ENCODE data around the gene BMP10. TPM values are rescaled to one million over a fixed set of nuclear protein-coding genes. Genes with fewer than 3 reads are reported as not detected.

The BMP10 gene
- total and polyA plus RNA-seq, 4 experiments from 2014 or later = not detected

DNA sequence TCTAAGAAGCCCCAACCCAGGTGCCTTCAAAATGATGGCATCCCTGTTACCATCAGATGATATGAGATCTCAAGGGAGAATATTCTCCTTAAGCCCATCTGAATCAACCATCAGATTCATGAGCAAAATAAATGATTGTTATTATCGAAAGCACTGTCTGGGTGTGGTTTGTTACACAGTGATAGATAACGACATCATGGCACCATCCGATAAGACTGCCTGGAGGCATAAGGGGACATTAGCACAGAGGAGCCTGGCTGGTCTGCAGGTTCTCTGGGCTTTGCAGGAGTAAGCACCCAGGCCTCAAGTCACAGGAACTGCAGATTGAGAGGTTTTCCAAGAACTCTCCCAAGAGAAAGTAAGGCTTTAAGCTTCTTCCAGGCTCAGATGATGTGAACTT lies 15.6 kb downstream of the BMP10 start:
- CTCF ChIA-PET (ENCODE audit: partially characterized antibody) = interaction anchor here (0.6 to 3.3 kb wide), 3 partner anchors 12 to 637 kb away, joined by 3 to 8 read pairs (median 7); no protein-coding TSS in a partner anchor

DNA sequence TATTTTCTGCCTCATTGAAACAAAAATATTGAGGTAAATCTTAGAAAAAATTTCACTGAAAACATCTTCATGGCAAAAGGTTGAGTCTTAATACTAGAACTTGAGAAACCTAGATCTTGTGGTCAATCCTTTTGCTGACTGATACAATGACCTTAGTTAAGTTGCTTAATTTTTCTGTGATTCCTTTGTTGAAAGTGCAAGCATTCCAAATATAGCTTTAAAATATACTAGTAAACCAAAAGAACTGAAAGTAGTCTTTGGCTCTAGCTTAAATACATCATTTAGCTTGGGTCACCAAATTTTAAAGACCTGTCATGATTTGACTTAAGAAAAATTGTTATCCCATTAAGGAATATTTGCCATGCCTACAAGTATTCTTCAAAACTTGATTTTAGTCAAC lies 16.7 kb downstream of the BMP10 start:
- no peak overlapping the region for H3K27ac ChIP-seq (ENCODE audit: low read depth, low read length)
- no peaks in the 10 kb centered on the region for H3K36me3 ChIP-seq (ENCODE audit: insufficient read depth, low read length)
- no peaks in the 10 kb centered on the region for H3K9me3 ChIP-seq (ENCODE audit: control insufficient read depth in 1 of 2, low read length in 2 of 2)
- CTCF ChIA-PET (ENCODE audit: partially characterized antibody) = interaction anchor here (1.6 to 2.5 kb wide), 2 partner anchors 18 to 103 kb away, joined by 5 to 7 read pairs; no protein-coding TSS in a partner anchor
- H3K36me3 Mint-ChIP-seq = no peaks in the 10 kb centered on the region
- H3K4me3 ChIP-seq (ENCODE audit: low read length in 2 of 2) = no peak overlapping the region
- peaks cover 2 to 6% of the 10 kb centered on the region in 2 donors for H3K27me3 Mint-ChIP-seq
- intact Hi-C loops (cut with micrococcal nuclease) = no loop called here
- H3K27me3 ChIP-seq (ENCODE audit: insufficient read depth, low read length) = no peaks in the 10 kb centered on the region
- H3K4me1 Mint-ChIP-seq = peaks cover 0 to 4% (median 0%) of the 10 kb centered on the region in 4 donors
- H3K4me3 Mint-ChIP-seq = no peak overlapping the region
- no peaks in the 10 kb centered on the region for H3K4me1 ChIP-seq (ENCODE audit: insufficient read depth, low read length)
- POLR2A ChIA-PET (ENCODE audit: partially characterized antibody) = no interaction called here
- H3K27ac Mint-ChIP-seq = no peak overlapping the region
- H3K9me3 Mint-ChIP-seq = peaks cover 0 to 4% (median 0%) of the 10 kb centered on the region in 8 donors
- DNase-seq = no peak

More for the DNA sequence above, 15.6 kb downstream of the BMP10 start:
- H3K9me3 ChIP-seq (ENCODE audit: control insufficient read depth in 1 of 2, low read length in 2 of 2) = no peaks in the 10 kb centered on the region
- no peak overlapping the region for H3K4me3 ChIP-seq (ENCODE audit: low read length in 2 of 2)
- no peak overlapping the region for H3K4me3 Mint-ChIP-seq
- intact Hi-C loops (cut with micrococcal nuclease) = no loop called here
- no peak overlapping the region for H3K27ac ChIP-seq (ENCODE audit: low read depth, low read length)
- POLR2A ChIA-PET (ENCODE audit: partially characterized antibody) = no interaction called here
- no peaks in the 10 kb centered on the region for H3K36me3 ChIP-seq (ENCODE audit: insufficient read depth, low read length)
- DNase-seq = no peak
- H3K4me1 Mint-ChIP-seq = peaks cover 0 to 4% (median 0%) of the 10 kb centered on the region in 4 donors
- H3K27me3 Mint-ChIP-seq = peaks cover 0 to 2% of the 10 kb centered on the region in 2 donors
- no peak overlapping the region for H3K27ac Mint-ChIP-seq
- H3K9me3 Mint-ChIP-seq = peaks cover 0 to 4% (median 0%) of the 10 kb centered on the region in 8 donors
- no peaks in the 10 kb centered on the region for H3K27me3 ChIP-seq (ENCODE audit: insufficient read depth, low read length)
- no peaks in the 10 kb centered on the region for H3K4me1 ChIP-seq (ENCODE audit: insufficient read depth, low read length)
- no peaks in the 10 kb centered on the region for H3K36me3 Mint-ChIP-seq

DNA sequence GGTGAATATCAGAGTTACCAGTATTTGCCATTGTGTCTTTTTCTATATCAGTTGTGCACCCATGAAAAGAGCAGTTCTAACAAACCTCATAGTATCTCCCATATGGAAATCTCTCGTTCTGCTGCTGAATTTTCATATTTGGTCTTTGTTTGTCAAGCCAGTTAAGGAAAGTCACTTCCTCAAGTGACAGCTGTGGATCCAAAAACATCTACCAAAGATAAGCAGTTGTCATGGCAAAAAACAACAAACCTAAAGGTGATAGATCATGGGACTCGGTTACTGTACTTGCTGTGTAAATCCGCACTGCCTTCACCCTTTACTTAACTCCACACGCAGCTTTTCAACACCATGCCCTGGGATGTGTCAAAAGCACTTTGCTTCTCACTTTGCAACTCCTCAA lies 17.3 kb downstream of the BMP10 start:
- no peak for DNase-seq
- no peaks in the 10 kb centered on the region for H3K4me1 ChIP-seq (ENCODE audit: insufficient read depth, low read length)
- Mint-ChIP-seq H3K27me3 (peaks cover 2 to 8% of the 10 kb centered on the region in 2 donors), H3K27ac (no peak overlapping the region), H3K36me3 (no peaks in the 10 kb centered on the region), H3K4me1 (peaks cover 0 to 4% (median 0%) of the 10 kb centered on the region in 4 donors), H3K9me3 (peaks cover 0 to 4% (median 0%) of the 10 kb centered on the region in 8 donors), H3K4me3 (no peak overlapping the region)
- intact Hi-C loops (cut with micrococcal nuclease) = no loop called here
- no peaks in the 10 kb centered on the region for H3K27me3 ChIP-seq (ENCODE audit: insufficient read depth, low read length)
- H3K4me3 ChIP-seq (ENCODE audit: low read length in 2 of 2) = no peak overlapping the region
- ChIA-PET POLR2A (ENCODE audit: partially characterized antibody) (interaction anchor here (0.5 kb wide), 1 partner anchor 43 kb away, joined by 3 read pairs; no protein-coding TSS in a partner anchor), CTCF (ENCODE audit: partially characterized antibody) (interaction anchor here (1.6 to 2.5 kb wide), 2 partner anchors 18 to 102 kb away, joined by 5 to 7 read pairs; no protein-coding TSS in a partner anchor)
- no peaks in the 10 kb centered on the region for H3K36me3 ChIP-seq (ENCODE audit: insufficient read depth, low read length)
- no peaks in the 10 kb centered on the region for H3K9me3 ChIP-seq (ENCODE audit: control insufficient read depth in 1 of 2, low read length in 2 of 2)
- no peak overlapping the region for H3K27ac ChIP-seq (ENCODE audit: low read depth, low read length)

DNA sequence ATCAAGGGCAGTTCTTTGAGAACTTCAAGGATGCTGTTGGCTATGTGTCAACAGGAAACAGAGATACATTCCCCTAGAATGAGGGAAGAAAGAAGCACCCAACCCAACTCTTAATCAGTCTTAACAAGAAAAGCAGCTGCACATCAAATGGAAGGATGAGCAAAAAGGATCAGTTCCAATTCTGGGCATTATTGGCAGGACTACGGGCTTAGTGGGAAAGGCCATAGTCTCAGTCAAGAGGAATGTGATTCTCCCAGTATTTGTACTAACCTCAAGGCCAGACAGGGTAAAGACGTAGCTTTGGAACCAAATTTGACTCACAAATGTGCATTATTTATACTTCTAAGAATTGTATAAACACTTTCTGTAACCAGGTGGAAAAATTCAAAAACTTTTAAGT lies 18.2 kb downstream of the BMP10 start:
- Histone ChIP-seq H3K36me3 (ENCODE audit: insufficient read depth, low read length) (no peaks in the 10 kb centered on the region), H3K4me3 (ENCODE audit: low read length in 2 of 2) (no peak overlapping the region), H3K4me1 (ENCODE audit: insufficient read depth, low read length) (no peaks in the 10 kb centered on the region), H3K9me3 (ENCODE audit: control insufficient read depth in 1 of 2, low read length in 2 of 2) (no peaks in the 10 kb centered on the region), H3K27ac (ENCODE audit: low read depth, low read length) (no peak overlapping the region), H3K27me3 (ENCODE audit: insufficient read depth, low read length) (no peaks in the 10 kb centered on the region)
- Mint-ChIP-seq H3K9me3 (peaks cover 0 to 4% (median 0%) of the 10 kb centered on the region in 8 donors), H3K4me1 (peaks cover 0 to 4% (median 0%) of the 10 kb centered on the region in 4 donors), H3K36me3 (no peaks in the 10 kb centered on the region), H3K4me3 (no peak overlapping the region), H3K27ac (no peak overlapping the region), H3K27me3 (peaks cover 2 to 8% of the 10 kb centered on the region in 2 donors)
- POLR2A ChIA-PET (ENCODE audit: partially characterized antibody) = interaction anchor here (0.5 kb wide), 1 partner anchor 44 kb away, joined by 3 read pairs; no protein-coding TSS in a partner anchor
- intact Hi-C loops (cut with micrococcal nuclease) = no loop called here
- CTCF ChIA-PET (ENCODE audit: partially characterized antibody) = interaction anchor here (1.3 to 2.5 kb wide), 2 partner anchors 17 to 90 kb away, joined by 3 to 5 read pairs; no protein-coding TSS in a partner anchor
- no peak for DNase-seq

DNA sequence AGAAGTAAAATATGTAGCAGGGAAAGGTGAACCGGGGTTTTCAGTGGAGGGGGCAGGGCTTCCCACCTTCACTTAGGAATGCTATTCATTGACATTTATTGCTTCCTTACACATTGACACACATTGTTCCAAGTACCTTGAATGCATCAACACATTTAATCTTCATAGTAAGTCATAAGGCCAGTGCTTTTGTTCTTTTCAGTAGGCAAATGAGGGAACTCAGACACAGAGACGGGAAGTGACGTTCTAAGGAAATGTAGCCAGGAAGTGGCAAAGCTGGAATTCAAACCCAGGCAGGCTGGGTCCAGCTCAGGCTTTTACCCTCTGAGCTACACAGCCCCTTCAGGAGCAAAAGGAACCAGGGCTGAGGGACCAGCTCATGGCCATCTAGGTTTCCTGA lies 20.7 kb downstream of the BMP10 start:
- Mint-ChIP-seq H3K27ac (no peak overlapping the region), H3K9me3 (peaks cover 0 to 1% (median 0%) of the 10 kb centered on the region in 8 donors), H3K4me3 (no peak overlapping the region), H3K36me3 (no peaks in the 10 kb centered on the region), H3K27me3 (peaks cover 8 to 11% of the 10 kb centered on the region in 2 donors), H3K4me1 (peaks cover 0 to 2% (median 0%) of the 10 kb centered on the region in 4 donors)
- Histone ChIP-seq H3K4me3 (ENCODE audit: low read length in 2 of 2) (no peak overlapping the region), H3K36me3 (ENCODE audit: insufficient read depth, low read length) (no peaks in the 10 kb centered on the region), H3K9me3 (ENCODE audit: control insufficient read depth in 1 of 2, low read length in 2 of 2) (no peaks in the 10 kb centered on the region), H3K27me3 (ENCODE audit: insufficient read depth, low read length) (no peaks in the 10 kb centered on the region), H3K4me1 (ENCODE audit: insufficient read depth, low read length) (no peaks in the 10 kb centered on the region), H3K27ac (ENCODE audit: low read depth, low read length) (no peak overlapping the region)
- no peak for DNase-seq
- POLR2A ChIA-PET (ENCODE audit: partially characterized antibody) = no interaction called here
- CTCF ChIA-PET (ENCODE audit: partially characterized antibody) = interaction anchor here (0.7 to 2.0 kb wide), 2 partner anchors 57 to 99 kb away, joined by 3 to 7 read pairs; no protein-coding TSS in a partner anchor
- intact Hi-C loops (cut with micrococcal nuclease) = no loop called here

DNA sequence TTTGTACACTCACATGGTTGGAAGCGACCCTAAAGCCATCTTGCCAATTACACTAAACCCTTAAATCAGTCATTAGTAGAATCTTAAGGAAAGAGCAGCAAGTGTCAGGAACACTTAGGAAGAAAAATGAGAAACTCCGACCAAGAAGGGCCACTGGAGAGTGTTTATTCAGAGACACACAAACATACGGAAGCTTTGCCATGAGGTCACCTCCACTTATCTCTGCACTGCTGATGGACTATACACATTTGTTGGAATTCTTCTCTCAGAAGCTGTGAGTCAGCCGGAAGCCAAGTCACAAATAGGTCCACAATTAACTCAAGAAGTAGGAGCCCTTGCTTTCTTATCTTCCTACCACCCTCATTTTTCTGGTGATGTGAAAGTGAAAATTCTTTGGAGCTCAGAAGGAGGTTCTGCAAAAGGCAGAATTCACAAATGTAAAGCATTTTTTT lies 21.6 kb downstream of the BMP10 start:
- Histone ChIP-seq H3K4me3 (ENCODE audit: low read length in 2 of 2) (no peak overlapping the region), H3K9me3 (ENCODE audit: control insufficient read depth in 1 of 2, low read length in 2 of 2) (no peaks in the 10 kb centered on the region), H3K27ac (ENCODE audit: low read depth, low read length) (no peak overlapping the region), H3K27me3 (ENCODE audit: insufficient read depth, low read length) (no peaks in the 10 kb centered on the region), H3K36me3 (ENCODE audit: insufficient read depth, low read length) (no peaks in the 10 kb centered on the region), H3K4me1 (ENCODE audit: insufficient read depth, low read length) (no peaks in the 10 kb centered on the region)
- no peaks in the 10 kb centered on the region for H3K36me3 Mint-ChIP-seq
- no peaks in the 10 kb centered on the region for H3K9me3 Mint-ChIP-seq
- DNase-seq = no peak
- intact Hi-C loops (cut with micrococcal nuclease) = no loop called here
- POLR2A ChIA-PET (ENCODE audit: partially characterized antibody) = no interaction called here
- no peak overlapping the region for H3K4me3 Mint-ChIP-seq
- peaks cover 8 to 11% of the 10 kb centered on the region in 2 donors for H3K27me3 Mint-ChIP-seq
- CTCF ChIA-PET (ENCODE audit: partially characterized antibody) = interaction anchor here (2.0 to 2.3 kb wide), 2 partner anchors 9 to 58 kb away, joined by 7 to 9 read pairs; no protein-coding TSS in a partner anchor
- no peak overlapping the region for H3K27ac Mint-ChIP-seq
- H3K4me1 Mint-ChIP-seq = peaks cover 0 to 2% (median 0%) of the 10 kb centered on the region in 4 donors

DNA sequence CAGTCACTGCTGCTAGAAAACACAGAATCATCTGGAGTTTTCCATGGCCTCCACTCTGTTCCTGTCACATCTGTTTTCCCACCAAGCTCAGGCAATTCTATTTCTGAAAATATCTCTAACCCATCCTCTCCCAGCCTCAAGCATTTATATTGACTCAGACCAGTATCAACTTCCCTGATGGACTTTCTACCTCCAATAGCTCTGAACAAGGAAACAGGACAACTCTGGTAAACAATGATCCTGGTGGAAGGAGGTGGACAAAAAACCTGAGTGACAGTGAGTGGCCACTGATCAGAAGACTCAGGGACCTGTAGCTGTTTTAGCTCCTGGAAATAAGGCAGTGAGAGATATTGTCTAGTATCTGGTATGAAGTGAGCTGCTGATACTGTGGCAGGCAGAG lies 23.4 kb downstream of the BMP10 start:
- Histone ChIP-seq H3K4me1 (ENCODE audit: insufficient read depth, low read length) (no peaks in the 10 kb centered on the region), H3K9me3 (ENCODE audit: control insufficient read depth in 1 of 2, low read length in 2 of 2) (no peaks in the 10 kb centered on the region), H3K27me3 (ENCODE audit: insufficient read depth, low read length) (no peaks in the 10 kb centered on the region), H3K4me3 (ENCODE audit: low read length in 2 of 2) (no peak overlapping the region), H3K27ac (ENCODE audit: low read depth, low read length) (no peak overlapping the region), H3K36me3 (ENCODE audit: insufficient read depth, low read length) (no peaks in the 10 kb centered on the region)
- intact Hi-C loops (cut with micrococcal nuclease) = no loop called here
- CTCF ChIA-PET (ENCODE audit: partially characterized antibody) = interaction anchor here (0.6 to 4.3 kb wide), 8 partner anchors 9 to 383 kb away, joined by 3 to 19 read pairs (median 4); no protein-coding TSS in a partner anchor
- no peak overlapping the region for H3K27ac Mint-ChIP-seq
- H3K4me3 Mint-ChIP-seq = no peak overlapping the region
- H3K27me3 Mint-ChIP-seq = peaks cover 8 to 11% of the 10 kb centered on the region in 2 donors
- H3K36me3 Mint-ChIP-seq = no peaks in the 10 kb centered on the region
- no peak for DNase-seq
- H3K4me1 Mint-ChIP-seq = peaks cover 0 to 2% (median 0%) of the 10 kb centered on the region in 4 donors
- POLR2A ChIA-PET (ENCODE audit: partially characterized antibody) = interaction anchor here (0.6 kb wide), 1 partner anchor 314 kb away, joined by 3 read pairs; no protein-coding TSS in a partner anchor
- no peaks in the 10 kb centered on the region for H3K9me3 Mint-ChIP-seq
